Activated naive CD8-positive, alpha-beta T cell treated with anti-CD3 and anti-CD28 coated beads, Interleukin-2, amount 10 ng/mL, durations not matched to agents 7 days and 5 days (primary cell): ENCODE data around the gene CELF2. TPM values are rescaled to one million over a fixed set of nuclear protein-coding genes. Genes with fewer than 3 reads are reported as not detected.

Source experiments
- ATAC-seq: fragments of 150-1000 bp; cut with Tn5 transposase; one replicate; pipeline ENCODE4 v1.10.0; 2021; ENCODE audit warnings: low read depth, moderate library complexity
- POLR2A ChIA-PET: fragments of 350-600 bp; sonication (Branson Sonifier 250); formaldehyde crosslinking; loops from one replicate; lab custom pipeline; 2021; ENCODE audit warnings: antibody characterized with exemption; lab: Charles Lee
- DNase-seq: peaks from one replicate; pipeline ENCODE4 v3.0.0; 2021
- H3K27ac Mint-ChIP-seq: one replicate; pipeline ENCODE4 v1.8.0; 2022; ENCODE audit warnings: mild to moderate bottlenecking, mixed read lengths
- H3K27me3 Mint-ChIP-seq: one replicate; pipeline ENCODE4 v1.8.0; 2022; ENCODE audit warnings: mild to moderate bottlenecking, moderate library complexity, mixed read lengths
- H3K36me3 Mint-ChIP-seq: one replicate; pipeline ENCODE4 v1.8.0; 2021; ENCODE audit warnings: mild to moderate bottlenecking, mixed read lengths
- H3K4me1 Mint-ChIP-seq: one replicate; pipeline ENCODE4 v1.8.0; 2021; ENCODE audit warnings: mixed read lengths
- H3K4me3 Mint-ChIP-seq: one replicate; pipeline ENCODE4 v1.8.0; 2022; ENCODE audit warnings: mild to moderate bottlenecking, moderate library complexity, mixed read lengths
- H3K9me3 Mint-ChIP-seq: one replicate; pipeline ENCODE4 v1.8.0; 2021; ENCODE audit warnings: mixed read lengths
- total RNA-seq, 2 experiments: library from RNA; stranded (reverse); gene quantifications; one replicate each; pipeline ENCODE4 v1.2.3, GENCODE V29; 2021

CELF2 gene
- total RNA-seq, 2 experiments from 2014 or later, result 168 TPM

DNA sequence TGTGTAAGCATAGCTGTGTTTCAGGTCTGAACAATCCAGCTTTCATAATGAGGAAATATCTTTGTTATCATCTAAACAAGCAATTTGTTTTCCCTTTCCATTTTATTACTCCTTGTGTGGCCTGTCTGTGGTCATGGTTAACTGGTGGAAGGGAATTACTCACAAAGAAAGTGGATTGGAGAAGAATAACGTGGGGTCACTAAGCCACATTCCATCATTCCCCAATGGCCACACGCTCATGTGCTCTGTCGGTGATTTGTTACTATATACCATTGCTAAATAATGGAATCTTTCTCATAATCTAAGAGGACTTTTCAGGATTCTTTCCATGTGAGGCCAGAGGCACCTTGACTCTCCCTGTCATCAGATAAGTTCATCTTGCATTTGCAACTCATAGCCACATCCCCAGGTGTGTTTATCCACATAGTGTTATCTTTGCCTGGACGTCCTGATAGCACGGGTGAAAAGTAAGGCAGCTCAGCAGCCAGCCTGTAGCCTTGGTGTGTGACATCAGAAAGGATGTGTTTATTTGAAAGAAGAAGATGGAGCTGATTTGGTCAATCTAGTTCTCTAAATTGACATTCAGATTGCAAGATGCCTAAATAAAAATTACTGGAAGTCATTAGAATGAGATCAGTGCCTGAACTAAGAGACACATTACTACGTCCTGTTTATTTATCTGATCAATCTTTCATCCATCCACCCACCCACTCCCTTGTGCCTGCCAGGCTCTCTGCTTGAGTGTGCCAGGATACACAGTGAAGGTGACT, 128.9 kb downstream of the CELF2 start:
- H3K9me3 Mint-ChIP-seq, result no peaks in the 10 kb centered on the region
- H3K4me1 Mint-ChIP-seq, result peaks cover 84% of the 10 kb centered on the region
- H3K27me3 Mint-ChIP-seq, result no peaks in the 10 kb centered on the region
- H3K27ac Mint-ChIP-seq, result peak overlapping the region; percentile 98
- ATAC-seq (no peak), DNase-seq (no peak)
- peaks cover 1% of the 10 kb centered on the region for H3K36me3 Mint-ChIP-seq
- H3K4me3 Mint-ChIP-seq, result peak overlapping the region; percentile 91
- POLR2A ChIA-PET, result interaction anchor here (0.6 to 13.8 kb wide), 5 partner anchors 12 to 130 kb away, joined by 3 to 996 read pairs (median 6); no protein-coding TSS in a partner anchor

DNA sequence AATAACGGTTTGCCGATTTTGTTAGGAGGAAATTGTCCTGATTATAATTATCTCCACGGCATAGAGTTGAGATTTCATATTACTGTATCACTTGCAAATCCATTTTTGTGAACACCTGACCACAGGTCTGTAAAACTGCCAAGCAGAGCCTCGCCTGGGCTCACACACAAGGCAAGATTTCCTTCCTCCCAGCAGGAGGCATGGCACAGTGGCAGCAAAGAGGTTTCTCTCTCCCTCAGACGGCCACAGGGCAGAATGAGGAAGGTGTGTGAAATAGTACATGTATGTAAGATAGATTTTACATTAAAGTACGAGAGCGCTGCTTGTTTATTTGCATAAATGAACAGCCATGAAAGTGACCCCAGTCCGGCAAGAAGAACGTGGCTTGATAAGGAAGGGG, 130.1 kb downstream of the CELF2 start:
- Mint-ChIP-seq H3K4me3 (peak overlapping the region; percentile 91), H3K36me3 (no peaks in the 10 kb centered on the region), H3K9me3 (no peaks in the 10 kb centered on the region), H3K27me3 (no peaks in the 10 kb centered on the region), H3K27ac (peak overlapping the region; percentile 98), H3K4me1 (peaks cover 86% of the 10 kb centered on the region)
- peak; percentile 11 for ATAC-seq
- DNase-seq, result no peak
- POLR2A ChIA-PET, result interaction anchor here (0.8 to 13.8 kb wide), 3 partner anchors 10 to 35 kb away, joined by 3 to 996 read pairs (median 6); no protein-coding TSS in a partner anchor

DNA sequence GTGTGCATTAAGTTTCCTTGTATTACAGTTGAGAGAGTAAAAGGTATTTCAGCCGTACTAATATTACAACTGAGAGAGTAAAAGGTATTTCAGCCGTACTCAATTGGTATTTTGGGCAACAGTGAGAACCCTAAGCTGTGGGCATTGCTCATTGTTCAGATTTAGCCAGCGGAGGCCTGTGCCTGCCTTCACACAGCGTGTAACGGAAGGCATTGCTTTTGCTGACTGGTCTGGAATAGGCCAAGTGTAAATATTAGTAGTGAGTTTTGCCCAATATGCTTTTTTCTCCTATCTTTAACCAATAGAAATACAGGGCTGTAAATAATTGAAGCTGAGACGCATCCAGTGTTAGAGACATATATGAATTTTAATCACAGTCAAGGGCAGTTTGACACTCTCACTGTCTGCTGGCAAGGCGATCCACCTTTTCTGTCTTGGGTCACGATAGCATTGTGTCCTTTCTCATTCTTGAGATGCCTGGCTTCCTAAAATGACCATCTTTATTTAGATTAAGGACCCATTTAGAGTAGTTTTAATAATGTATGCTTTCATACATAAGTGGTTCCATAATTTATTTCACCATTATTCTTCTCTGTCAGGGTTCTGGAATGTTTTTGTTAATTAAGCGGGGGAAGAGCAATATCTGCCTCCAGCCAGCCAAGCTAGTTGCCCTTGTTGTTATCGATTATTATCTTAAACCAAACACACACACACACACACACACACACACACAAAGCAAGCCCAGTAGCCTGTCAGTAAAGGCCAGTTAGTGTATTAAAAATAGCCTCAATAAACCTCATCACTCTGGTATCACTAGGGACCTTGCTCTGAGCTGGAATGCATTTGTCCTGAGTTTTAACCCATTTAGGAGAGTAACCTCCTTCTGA, 130.7 kb downstream of the CELF2 start:
- no peaks in the 10 kb centered on the region for H3K9me3 Mint-ChIP-seq
- peaks cover 84% of the 10 kb centered on the region for H3K4me1 Mint-ChIP-seq
- peak overlapping the region; percentile 91 for H3K4me3 Mint-ChIP-seq
- POLR2A ChIA-PET, result interaction anchor here (0.8 to 13.8 kb wide), 5 partner anchors 9 to 103 kb away, joined by 3 to 996 read pairs (median 3); no protein-coding TSS in a partner anchor
- ATAC-seq (no peak), DNase-seq (no peak)
- H3K27me3 Mint-ChIP-seq, result no peaks in the 10 kb centered on the region
- H3K27ac Mint-ChIP-seq, result peak overlapping the region; percentile 98
- H3K36me3 Mint-ChIP-seq, result no peaks in the 10 kb centered on the region

DNA sequence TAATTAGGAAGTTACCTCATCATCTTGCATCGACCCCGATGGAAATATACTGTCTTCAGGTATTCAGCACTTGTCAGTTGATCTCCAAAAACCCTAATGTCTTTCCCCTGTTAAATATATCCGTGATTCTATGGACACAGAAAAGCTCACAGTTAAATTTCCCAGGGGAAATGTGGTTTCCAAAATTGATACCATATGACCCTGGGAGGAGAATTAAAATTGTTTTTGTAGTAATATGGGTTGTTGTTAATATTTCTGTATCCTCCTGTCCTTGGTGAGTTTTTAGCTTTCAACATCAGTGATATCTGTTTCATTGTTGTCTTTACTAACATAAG, 132.1 kb downstream of the CELF2 start:
- H3K36me3 Mint-ChIP-seq, result no peaks in the 10 kb centered on the region
- no peaks in the 10 kb centered on the region for H3K27me3 Mint-ChIP-seq
- POLR2A ChIA-PET, result interaction anchor here (0.7 to 13.8 kb wide), 7 partner anchors 8 to 77 kb away, joined by 3 to 996 read pairs (median 3); no protein-coding TSS in a partner anchor
- H3K27ac Mint-ChIP-seq, result peak overlapping the region; percentile 98
- H3K4me3 Mint-ChIP-seq, result peak overlapping the region; percentile 91
- DNase-seq (no peak), ATAC-seq (no peak)
- H3K9me3 Mint-ChIP-seq, result no peaks in the 10 kb centered on the region
- H3K4me1 Mint-ChIP-seq, result peaks cover 93% of the 10 kb centered on the region

DNA sequence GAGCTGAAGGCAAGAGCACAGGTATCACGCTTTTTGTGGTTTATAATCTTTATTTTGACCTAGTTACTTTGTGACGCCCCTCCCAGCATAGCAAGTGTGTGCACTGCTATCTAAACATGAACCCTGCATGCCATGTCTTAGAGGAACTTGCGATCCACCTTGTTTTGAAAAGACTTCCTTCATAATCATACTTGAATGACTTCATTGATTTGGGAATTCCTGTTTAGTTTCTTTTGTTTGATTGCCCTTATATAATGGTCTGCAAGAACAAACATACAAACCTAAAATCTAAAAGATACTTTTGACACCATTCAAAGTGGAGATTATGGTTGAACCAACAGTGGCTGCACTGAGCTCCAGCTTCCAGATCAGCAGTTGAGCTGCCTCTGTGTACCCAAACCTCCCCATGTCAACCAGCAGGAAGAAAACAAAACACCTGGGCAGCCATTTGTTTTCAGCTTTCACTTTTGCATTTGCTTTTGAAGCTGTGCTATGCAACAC, 132.6 kb downstream of the CELF2 start:
- peak overlapping the region; percentile 91 for H3K4me3 Mint-ChIP-seq

DNA sequence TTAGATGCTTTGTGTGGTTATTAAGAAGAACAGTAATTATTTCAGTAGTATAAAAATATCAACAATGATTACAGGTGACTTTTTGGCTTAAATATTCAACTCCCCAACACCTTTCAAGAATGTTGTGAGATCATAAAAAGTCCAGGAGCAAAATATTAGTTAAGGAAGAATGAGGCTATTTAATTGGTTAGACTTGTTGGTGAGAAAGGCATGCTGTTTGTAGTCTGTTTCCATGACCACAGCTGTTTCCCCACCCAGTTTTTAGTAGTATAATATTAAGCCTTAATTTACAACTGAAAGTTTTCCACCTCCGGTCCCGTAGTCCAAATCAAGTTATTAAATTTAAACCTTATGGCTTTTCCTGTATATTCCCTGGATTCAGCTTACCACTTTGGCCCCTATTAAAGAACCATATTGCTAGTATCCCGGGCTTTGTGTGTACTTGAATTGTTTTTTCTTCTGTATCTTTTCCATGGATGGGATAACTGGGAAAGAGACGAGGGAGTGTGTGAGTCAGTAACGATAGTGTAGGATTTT, 133.3 kb downstream of the CELF2 start:
- H3K36me3 Mint-ChIP-seq, result no peaks in the 10 kb centered on the region
- no peak for DNase-seq
- ATAC-seq, result no peak
- POLR2A ChIA-PET, result interaction anchor here (1.1 to 13.8 kb wide), 5 partner anchors 9 to 61 kb away, joined by 3 to 996 read pairs (median 3); no protein-coding TSS in a partner anchor
- H3K4me1 Mint-ChIP-seq, result peaks cover 86% of the 10 kb centered on the region
- H3K9me3 Mint-ChIP-seq, result no peaks in the 10 kb centered on the region
- peak overlapping the region; percentile 98 for H3K27ac Mint-ChIP-seq
- no peaks in the 10 kb centered on the region for H3K27me3 Mint-ChIP-seq
- H3K4me3 Mint-ChIP-seq, result peak overlapping the region; percentile 91

More for the DNA sequence above, 132.6 kb downstream of the CELF2 start:
- DNase-seq (no peak), ATAC-seq (peak; percentile 23)
- no peaks in the 10 kb centered on the region for H3K9me3 Mint-ChIP-seq
- no peaks in the 10 kb centered on the region for H3K27me3 Mint-ChIP-seq
- H3K36me3 Mint-ChIP-seq, result no peaks in the 10 kb centered on the region
- H3K27ac Mint-ChIP-seq, result peak overlapping the region; percentile 98
- POLR2A ChIA-PET, result interaction anchor here (0.6 to 13.8 kb wide), 8 partner anchors 9 to 334 kb away, joined by 3 to 996 read pairs (median 3); no protein-coding TSS in a partner anchor
- peaks cover 93% of the 10 kb centered on the region for H3K4me1 Mint-ChIP-seq

DNA sequence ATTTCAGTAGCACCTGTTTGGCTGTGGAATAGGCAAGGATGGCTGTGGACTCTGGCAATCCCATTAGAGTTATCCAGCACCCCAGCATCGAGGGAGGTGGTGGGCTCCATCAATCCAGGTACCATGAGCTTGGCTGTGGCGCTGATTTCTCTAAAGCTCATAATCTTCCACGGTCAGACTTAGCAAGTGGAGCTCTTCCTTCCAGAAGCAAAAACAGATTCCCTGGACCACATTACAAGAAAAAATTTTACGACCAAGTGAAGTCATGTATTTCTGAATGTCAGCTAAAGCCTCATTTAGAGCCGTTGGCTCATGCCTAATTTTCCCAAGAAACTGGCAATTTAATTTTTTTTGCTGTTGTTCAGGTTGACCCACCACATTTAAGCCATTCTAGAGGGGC, 135.1 kb downstream of the CELF2 start:
- H3K27me3 Mint-ChIP-seq, result no peaks in the 10 kb centered on the region
- ATAC-seq (no peak), DNase-seq (no peak)
- H3K9me3 Mint-ChIP-seq, result no peaks in the 10 kb centered on the region
- H3K4me1 Mint-ChIP-seq, result peaks cover 83% of the 10 kb centered on the region
- POLR2A ChIA-PET, result interaction anchor here (4.8 to 13.8 kb wide), 2 partner anchors 7 to 19 kb away, joined by 43 to 996 read pairs; no protein-coding TSS in a partner anchor
- H3K27ac Mint-ChIP-seq, result no peak overlapping the region
- no peaks in the 10 kb centered on the region for H3K36me3 Mint-ChIP-seq
- no peak overlapping the region for H3K4me3 Mint-ChIP-seq

DNA sequence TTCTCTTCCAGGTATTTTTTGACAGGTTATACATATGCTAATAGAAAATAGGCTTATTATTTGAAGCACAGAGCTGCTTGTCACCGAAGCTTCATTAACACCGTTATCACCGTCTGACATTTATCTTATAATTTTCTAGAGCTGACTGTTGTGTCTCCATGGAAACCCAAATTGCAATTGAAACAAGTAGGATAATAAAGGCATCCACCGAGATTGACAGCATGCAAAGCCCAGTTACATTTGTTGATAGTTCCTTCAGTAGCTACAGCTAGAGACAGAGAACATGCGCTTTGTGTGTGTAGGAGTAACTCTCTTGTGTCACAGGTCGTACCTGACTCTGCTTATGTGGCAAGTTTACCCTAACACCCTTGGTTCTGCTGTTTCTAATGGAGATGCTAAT, 135.6 kb downstream of the CELF2 start:
- no peak overlapping the region for H3K27ac Mint-ChIP-seq
- no peak for DNase-seq
- no peaks in the 10 kb centered on the region for H3K27me3 Mint-ChIP-seq
- H3K9me3 Mint-ChIP-seq, result no peaks in the 10 kb centered on the region
- POLR2A ChIA-PET, result interaction anchor here (0.5 to 13.8 kb wide), 2 partner anchors 8 to 19 kb away, joined by 4 to 996 read pairs; no protein-coding TSS in a partner anchor
- H3K36me3 Mint-ChIP-seq, result no peaks in the 10 kb centered on the region
- ATAC-seq, result no peak
- H3K4me1 Mint-ChIP-seq, result peaks cover 83% of the 10 kb centered on the region
- no peak overlapping the region for H3K4me3 Mint-ChIP-seq

DNA sequence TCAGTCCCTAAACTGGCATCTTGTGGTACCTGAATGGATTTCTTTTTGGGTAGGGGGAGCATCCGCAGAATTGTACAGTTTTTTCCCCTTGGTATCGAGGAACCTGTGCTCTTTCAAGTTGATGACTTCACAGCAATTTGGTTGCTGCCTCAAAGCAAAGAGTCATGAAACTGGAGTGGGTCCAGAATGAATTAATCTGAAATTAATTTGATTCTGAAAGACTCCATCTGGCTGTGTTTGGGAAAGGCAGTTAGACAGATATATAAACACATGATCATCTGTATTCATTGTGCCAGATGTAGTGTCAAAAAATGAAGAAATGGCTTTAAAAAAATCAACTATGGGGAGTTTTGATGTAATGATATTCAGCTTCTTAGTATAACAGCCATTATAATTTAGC, 136.1 kb downstream of the CELF2 start:
- ATAC-seq, result no peak
- no peak for DNase-seq
- Mint-ChIP-seq H3K27me3 (no peaks in the 10 kb centered on the region), H3K36me3 (no peaks in the 10 kb centered on the region), H3K9me3 (no peaks in the 10 kb centered on the region), H3K27ac (no peak overlapping the region), H3K4me3 (peak overlapping the region; percentile 11), H3K4me1 (peaks cover 82% of the 10 kb centered on the region)
- POLR2A ChIA-PET, result interaction anchor here (0.5 to 13.8 kb wide), 2 partner anchors 9 to 18 kb away, joined by 4 to 996 read pairs; no protein-coding TSS in a partner anchor

DNA sequence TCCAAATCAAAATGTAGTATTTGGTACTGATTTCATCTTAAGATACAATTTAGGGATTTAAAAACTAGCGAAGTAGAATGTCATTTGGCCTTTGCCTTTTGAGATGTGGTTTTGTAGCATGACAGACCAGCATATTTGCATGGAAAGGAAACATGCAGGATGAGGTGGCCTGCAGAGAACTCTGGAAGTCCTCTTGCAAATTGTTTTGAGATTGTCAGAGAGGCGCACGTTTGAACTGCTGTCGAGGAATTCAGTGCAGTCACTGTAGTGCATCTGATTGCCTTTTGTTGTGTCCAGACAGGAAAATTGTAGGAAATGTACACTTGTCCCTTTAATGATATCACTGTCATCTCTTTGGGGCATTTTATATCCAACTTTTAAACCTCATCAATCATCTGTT, 136.7 kb downstream of the CELF2 start:
- Mint-ChIP-seq H3K4me1 (peaks cover 76% of the 10 kb centered on the region), H3K27ac (no peak overlapping the region), H3K9me3 (no peaks in the 10 kb centered on the region), H3K36me3 (no peaks in the 10 kb centered on the region), H3K4me3 (peak overlapping the region; percentile 11), H3K27me3 (no peaks in the 10 kb centered on the region)
- POLR2A ChIA-PET, result interaction anchor here (13.8 kb wide), 1 partner anchor 17 kb away, joined by 996 read pairs; no protein-coding TSS in a partner anchor
- DNase-seq (no peak), ATAC-seq (no peak)

DNA sequence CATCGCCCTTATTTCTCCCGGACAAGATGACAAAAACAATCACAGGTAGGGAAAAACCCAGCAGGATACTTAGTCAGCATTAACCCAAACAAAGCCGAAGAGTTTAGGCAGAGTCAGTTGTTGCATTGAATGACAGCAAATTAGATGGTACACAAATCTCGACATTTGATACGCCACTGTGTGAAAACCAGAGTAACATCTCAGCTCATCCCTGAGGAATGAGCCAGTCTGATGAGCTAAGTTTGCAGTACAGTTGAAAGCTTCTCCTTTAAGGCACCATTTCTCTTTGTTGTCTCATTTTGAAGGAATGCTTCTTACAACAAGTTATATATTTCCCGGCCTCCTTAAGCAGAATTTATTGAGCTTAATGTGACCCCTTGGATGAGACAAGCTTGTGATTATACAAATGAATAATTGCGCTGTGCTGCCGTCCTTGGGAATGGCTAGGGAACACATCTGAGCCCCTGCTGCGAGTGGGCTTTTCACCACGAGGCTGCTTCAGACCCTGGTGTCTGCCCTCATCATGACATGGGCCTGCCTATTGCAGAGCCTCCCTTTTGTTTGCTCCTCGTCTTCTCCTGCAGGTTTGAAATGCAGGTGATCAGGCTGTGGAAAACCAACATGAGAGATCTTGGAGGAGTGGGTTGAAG, 137.3 kb downstream of the CELF2 start:
- ATAC-seq, result no peak
- H3K27me3 Mint-ChIP-seq, result no peaks in the 10 kb centered on the region
- no peak overlapping the region for H3K27ac Mint-ChIP-seq
- H3K4me1 Mint-ChIP-seq, result peaks cover 70% of the 10 kb centered on the region
- no peaks in the 10 kb centered on the region for H3K9me3 Mint-ChIP-seq
- peaks cover 3% of the 10 kb centered on the region for H3K36me3 Mint-ChIP-seq
- peak overlapping the region; percentile 5 for H3K4me3 Mint-ChIP-seq
- no peak for DNase-seq
- POLR2A ChIA-PET, result interaction anchor here (13.8 kb wide), 1 partner anchor 17 kb away, joined by 996 read pairs; no protein-coding TSS in a partner anchor

DNA sequence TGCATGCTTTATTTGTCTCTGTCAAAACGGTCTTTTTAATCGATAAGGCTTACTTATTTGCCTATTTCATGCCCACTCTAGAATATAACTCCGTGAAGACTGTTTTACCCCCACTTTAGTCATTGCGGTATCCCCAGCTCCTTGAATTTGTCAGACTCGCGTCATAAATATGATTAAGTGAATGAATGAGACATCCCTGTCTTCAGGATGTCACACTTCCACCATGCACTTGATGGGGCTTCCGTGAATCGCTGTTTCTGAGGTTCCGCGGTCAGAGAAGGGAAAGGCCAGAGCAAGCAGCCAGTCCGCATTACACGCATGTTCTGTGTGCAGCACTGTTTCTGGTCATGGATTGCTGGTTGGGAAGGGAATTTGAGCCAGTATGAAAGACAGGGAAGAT, 138.8 kb downstream of the CELF2 start:
- Mint-ChIP-seq H3K27ac (no peak overlapping the region), H3K4me3 (no peak overlapping the region), H3K36me3 (peaks cover 3% of the 10 kb centered on the region), H3K4me1 (peaks cover 60% of the 10 kb centered on the region), H3K27me3 (no peaks in the 10 kb centered on the region), H3K9me3 (no peaks in the 10 kb centered on the region)
- POLR2A ChIA-PET, result interaction anchor here (0.9 to 13.8 kb wide), 2 partner anchors 8 to 15 kb away, joined by 3 to 996 read pairs; no protein-coding TSS in a partner anchor
- ATAC-seq, result no peak
- DNase-seq, result no peak
